HCT116 (cell line): ENCODE measurements around the gene STARD5. TPM values are rescaled to one million over a fixed set of nuclear protein-coding genes. Genes with fewer than 3 reads are reported as not detected.

Experiments used
- ATAC-seq: fragments of 200-7000 bp; cut with Tn5 transposase; 2 replicates; pipeline ENCODE4 v1.9.1; 2020; ENCODE audit warnings: mild to moderate bottlenecking, moderate library complexity
- BruUV-seq: library from RNA; stranded (reverse); fragments of 400-500 nt; replicated peaks from 2 replicates; lab custom pipeline; 2021; lab: Mats Ljungman, UMichigan
- CTCF ChIA-PET: fragments of 300-600 bp; sonication (Branson Sonifier 250); formaldehyde crosslinking; loops from one replicate; lab custom pipeline; 2021; ENCODE audit warnings: antibody characterized with exemption; lab: Charles Lee
- POLR2A ChIA-PET: fragments of 300-600, 350-600 bp; sonication (Branson Sonifier 250); formaldehyde crosslinking; loops from one replicate; lab custom pipeline; 2021; ENCODE audit warnings: antibody characterized with exemption; lab: Charles Lee
- RAD21 ChIA-PET, 2 experiments: fragments of 300-600 bp; sonication (Branson Sonifier 250); formaldehyde crosslinking; loops; one replicate each; lab custom pipeline; 2023; ENCODE audit warnings: low total read pairs in 2 of 2; ENCODE audit not compliant: uncharacterized antibody in 2 of 2, unreplicated experiment in 2 of 2, low non-redundant PET in 1 of 2; lab: Charles Lee
- DNase-seq: peaks from one replicate; pipeline ENCODE4 v3.0.0-alpha.2; 2010; ENCODE audit warnings: low read depth, low spot score
- H2AFZ ChIP-seq: fragments of 200-600 bp; shearing (Covaris generic), sonication (generic); 2 replicates; pipeline ENCODE4 v1.6.1; 2017; ENCODE audit warnings: low read depth, mixed run types, mixed read lengths, antibody characterized with exemption, low read length; ENCODE audit not compliant: poor library complexity, severe bottlenecking
- H3K27ac ChIP-seq: 2 replicates; pipeline ENCODE4 v1.5.1; 2012; ENCODE audit warnings: low read depth, low read length
- H3K27me3 ChIP-seq: fragments of 200-600 bp; sonication (generic); 2 replicates; pipeline ENCODE4 v1.6.1; 2016; ENCODE audit warnings: mixed run types, low read length, mixed read lengths; ENCODE audit not compliant: insufficient read depth
- H3K36me3 ChIP-seq, 2 experiments: fragments of 200-500 bp in 1 of 2; fragments of 200-600 bp in 1 of 2; sonication (Bioruptor generic) in 1 of 2; sonication (generic) in 1 of 2; 2 replicates each; pipeline versions ENCODE4 v1.5.1 to v1.6.1; 2014 to 2016; ENCODE audit warnings: low read length in 2 of 2, inconsistent platforms in 1 of 2, mixed read lengths in 1 of 2, mixed run types in 1 of 2; ENCODE audit not compliant: insufficient read depth in 2 of 2, control insufficient read depth in 1 of 2
- H3K4me1 ChIP-seq, 2 experiments: fragments of 200-600 bp in 1 of 2; sonication (generic) in 1 of 2; 2 replicates each; pipeline versions ENCODE4 v1.5.1 to v1.6.1; 2012 to 2017; ENCODE audit warnings: low read length in 2 of 2, inconsistent platforms in 1 of 2, mild to moderate bottlenecking in 1 of 2, mixed read lengths in 1 of 2, mixed run types in 1 of 2, moderate library complexity in 1 of 2; ENCODE audit not compliant: insufficient read depth in 2 of 2, control insufficient read depth in 1 of 2
- H3K4me2 ChIP-seq: fragments of 200-600 bp; sonication (generic); 2 replicates; pipeline ENCODE4 v1.6.1; 2017; ENCODE audit warnings: mixed run types, low read length, mixed read lengths
- H3K4me3 ChIP-seq, 2 experiments: fragments of 200-600 bp in 1 of 2; sonication (generic) in 1 of 2; replicated peaks in 1 of 2; 2 replicates each; pipeline ENCODE4 v1.5.1; 2011 to 2016; ENCODE audit warnings: low read length in 2 of 2, control low read depth in 1 of 2, low read depth in 1 of 2, mild to moderate bottlenecking in 1 of 2, mixed read lengths in 1 of 2, mixed run types in 1 of 2
- H3K79me2 ChIP-seq: fragments of 200-600 bp; sonication (generic); 2 replicates; pipeline ENCODE4 v1.6.1; 2017; ENCODE audit warnings: mild to moderate bottlenecking, mixed run types, low read length, moderate library complexity, mixed read lengths; ENCODE audit not compliant: insufficient read depth
- H3K9ac ChIP-seq: fragments of 200-600 bp; sonication (generic); 2 replicates; pipeline ENCODE4 v1.6.1; 2016; ENCODE audit warnings: low read length, mixed read lengths
- H3K9me2 ChIP-seq: fragments of 200-600 bp; sonication (generic), shearing (Covaris generic); 2 replicates; pipeline ENCODE4 v1.6.1; 2017; ENCODE audit warnings: mixed run types, mild to moderate bottlenecking, moderate library complexity; ENCODE audit not compliant: insufficient read depth
- H3K9me3 ChIP-seq, 2 experiments: fragments of 200-500 bp in 1 of 2; fragments of 200-600 bp in 1 of 2; sonication (Bioruptor generic) in 1 of 2; sonication (generic) in 1 of 2; 2 replicates each; pipeline ENCODE4 v1.6.1; 2014 to 2017; ENCODE audit warnings: low read length in 2 of 2, mixed read lengths in 2 of 2, inconsistent platforms in 1 of 2, low read depth in 1 of 2, mild to moderate bottlenecking in 1 of 2, mixed run types in 1 of 2, moderate library complexity in 1 of 2; ENCODE audit not compliant: control insufficient read depth in 1 of 2, insufficient read depth in 1 of 2
- H4K20me1 ChIP-seq: fragments of 200-600 bp; sonication (generic), shearing (Covaris generic); 2 replicates; pipeline ENCODE4 v1.6.1; 2017; ENCODE audit warnings: mixed run types, mild to moderate bottlenecking, moderate library complexity; ENCODE audit not compliant: insufficient read depth
- CBX3 ChIP-seq: IDR thresholded peaks from 2 replicates; pipeline ENCODE4 v1.6.1; 2012; ENCODE audit warnings: low read depth
- CEBPB ChIP-seq: IDR thresholded peaks from 2 replicates; pipeline ENCODE4 v1.6.1; 2012; ENCODE audit warnings: low read depth
- EGR1 ChIP-seq: IDR thresholded peaks from 2 replicates; pipeline ENCODE4 v1.6.1; 2012; ENCODE audit warnings: low read depth
- EZH2 ChIP-seq: fragments of 200-600 bp; sonication (generic); IDR thresholded peaks from 2 replicates; pipeline ENCODE4 v1.6.1; 2017; ENCODE audit warnings: antibody characterized with exemption, mixed run types
- FOSL1 ChIP-seq: IDR thresholded peaks from 2 replicates; pipeline ENCODE4 v1.6.1; 2012; ENCODE audit warnings: low read depth
- JUND ChIP-seq: IDR thresholded peaks from 2 replicates; pipeline ENCODE4 v1.6.1; 2012
- POLR2A ChIP-seq: IDR thresholded peaks from 2 replicates; pipeline ENCODE4 v1.7.0; 2011; ENCODE audit warnings: borderline replicate concordance; ENCODE audit not compliant: insufficient read depth, insufficient read length; ENCODE audit errors: extremely low read depth
- POLR2AphosphoS5 ChIP-seq: IDR thresholded peaks from 2 replicates; pipeline ENCODE4 v1.6.1; 2011; ENCODE audit warnings: mild to moderate bottlenecking, low read depth, low read length, moderate library complexity
- RAD21 ChIP-seq: IDR thresholded peaks from 2 replicates; pipeline ENCODE4 v1.6.1; 2012; ENCODE audit warnings: low read depth, mild to moderate bottlenecking
- SP1 ChIP-seq: IDR thresholded peaks from 2 replicates; pipeline ENCODE4 v1.6.1; 2012; ENCODE audit warnings: low read depth
- SRF ChIP-seq: IDR thresholded peaks from 2 replicates; pipeline ENCODE4 v1.6.1; 2012; ENCODE audit warnings: low read depth
- TCF7L2 ChIP-seq: IDR thresholded peaks from 2 replicates; pipeline ENCODE4 v1.7.0; 2011; ENCODE audit warnings: borderline replicate concordance, inconsistent platforms; ENCODE audit not compliant: insufficient read depth, insufficient read length; ENCODE audit errors: extremely low read depth
- YY1 ChIP-seq: IDR thresholded peaks from 2 replicates; pipeline ENCODE4 v1.6.1; 2011; ENCODE audit warnings: low read length, low read depth, moderate library complexity, mild to moderate bottlenecking; ENCODE audit not compliant: insufficient replicate concordance; ENCODE audit errors: extremely low read depth
- ZFX ChIP-seq: fragments of 450-650 bp; IDR thresholded peaks from 2 replicates; pipeline ENCODE4 v1.6.1; 2017
- ZNF274 ChIP-seq: fragments of 200-500 bp; sonication (Bioruptor generic); IDR thresholded peaks from 2 replicates; pipeline ENCODE4 v1.6.1; 2014; ENCODE audit warnings: mild to moderate bottlenecking, low read depth, low read length, inconsistent platforms
- intact Hi-C: fragments of 100-400 bp; cut with micrococcal nuclease; formaldehyde crosslinking; loops from 2 replicates; pipeline ENCODE4 v1.10.0; 2022
- total RNA-seq: library from RNA; stranded (reverse); gene quantifications from one replicate; pipeline ENCODE4 v1.2.1, GENCODE V29; 2021; ENCODE audit not compliant: unreplicated experiment
- TF ChIP-seq, protein P1 (sequence below): IDR thresholded peaks from 2 replicates; pipeline ENCODE4 v1.6.1; 2012
- TF ChIP-seq, protein P2 (sequence below): IDR thresholded peaks from 2 replicates; pipeline ENCODE4 v1.6.1; 2012; ENCODE audit warnings: low read depth
- TF ChIP-seq, protein P3 (sequence below): IDR thresholded peaks from 2 replicates; pipeline ENCODE4 v1.6.1; 2012

Gene STARD5
- total RNA-seq, 1 experiment from 2014 or later, result 4.0 TPM

DNA sequence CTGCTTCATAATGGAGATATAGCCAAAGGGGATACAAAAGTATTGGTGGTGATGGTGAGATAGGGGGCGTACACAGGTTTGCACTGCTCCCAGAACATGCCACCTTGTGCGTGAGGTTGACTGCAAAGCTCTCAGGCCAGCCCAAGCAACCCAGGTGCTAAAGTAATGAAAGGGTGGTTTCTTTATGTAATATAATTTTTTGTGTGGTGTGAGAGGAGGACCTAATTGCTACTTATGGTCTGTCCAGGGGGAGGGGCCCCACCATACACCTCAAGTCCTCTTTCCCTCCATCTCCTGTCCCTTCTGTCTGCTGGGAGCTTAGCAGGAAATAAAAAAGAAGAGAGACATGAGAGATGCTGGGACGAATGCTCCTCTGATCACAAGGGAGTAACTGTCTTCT, 53.8 kb downstream of the STARD5 start:
- Histone ChIP-seq H2AFZ (no peak overlapping the region), H3K27ac (no peak overlapping the region), H3K9ac (no peak overlapping the region), H3K79me2 (no peaks in the 10 kb centered on the region), H3K9me3 (no peaks in the 10 kb centered on the region), H3K4me3 (no peak overlapping the region), H4K20me1 (no peaks in the 10 kb centered on the region), H3K4me1 (peaks cover 7 to 13% of the 10 kb centered on the region in 2 experiments), H3K27me3 (no peaks in the 10 kb centered on the region), H3K4me2 (no peak overlapping the region), H3K36me3 (no peaks in the 10 kb centered on the region), H3K9me2 (no peaks in the 10 kb centered on the region)
- no TSS peak for BruUV-seq
- ChIA-PET CTCF (no interaction called here), RAD21 (no interaction called here), POLR2A (no interaction called here)
- ATAC-seq (no peak), DNase-seq (no peak)
- intact Hi-C loops, result no loop called here
- TF ChIP-seq RAD21 (no peak), ZFX (no peak), ZNF274 (no peak), EZH2 (no peak), JUND (no peak), CEBPB (no peak), CBX3 (no peak), FOSL1 (no peak), EGR1 (no peak), POLR2A (no peak)
- TF ChIP-seq, protein P1, sequence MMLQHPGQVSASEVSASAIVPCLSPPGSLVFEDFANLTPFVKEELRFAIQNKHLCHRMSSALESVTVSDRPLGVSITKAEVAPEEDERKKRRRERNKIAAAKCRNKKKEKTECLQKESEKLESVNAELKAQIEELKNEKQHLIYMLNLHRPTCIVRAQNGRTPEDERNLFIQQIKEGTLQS, result no peak
- TF ChIP-seq, all 23 proteins: peak for 0

DNA sequence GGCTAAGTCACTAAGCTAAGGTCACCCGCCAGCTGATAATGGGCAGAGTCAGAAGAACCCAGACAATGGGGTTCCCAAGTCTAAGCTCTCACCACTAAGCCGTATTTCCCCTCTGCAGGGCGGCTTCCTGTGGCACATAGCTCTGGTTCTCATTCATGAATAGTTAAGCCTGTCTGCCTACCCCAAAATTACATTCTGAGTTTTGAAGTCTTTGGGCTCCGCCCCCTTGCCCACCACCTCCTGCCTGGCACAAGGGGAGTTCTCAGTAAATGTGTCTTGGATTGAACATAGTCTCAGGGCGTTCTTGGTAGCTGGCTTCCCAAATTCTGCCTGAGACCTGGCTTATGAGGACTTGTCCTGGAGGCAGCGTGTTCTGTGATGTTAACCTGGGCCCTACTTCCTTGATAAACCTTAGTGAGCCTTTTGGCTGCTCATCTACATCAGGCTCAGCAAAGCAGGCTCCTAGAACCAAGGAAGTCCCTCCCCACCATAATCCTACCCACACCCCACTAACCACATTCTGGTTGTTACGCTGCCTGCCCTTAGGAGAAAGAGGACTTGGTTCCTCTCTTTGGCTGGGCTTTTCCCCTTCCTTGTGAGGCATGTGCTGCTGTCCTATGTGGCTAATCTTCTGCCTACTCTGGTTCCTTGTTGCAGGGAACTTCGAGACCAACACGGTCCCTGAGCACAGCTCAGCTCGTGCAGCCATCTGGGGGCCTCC, 54.9 kb downstream of the STARD5 start:
- H4K20me1 ChIP-seq, result no peaks in the 10 kb centered on the region
- H3K27me3 ChIP-seq, result no peaks in the 10 kb centered on the region
- H2AFZ ChIP-seq, result no peak overlapping the region
- ChIA-PET POLR2A (no interaction called here), CTCF (interaction anchor here (1.0 to 1.4 kb wide), 2 partner anchors 10 to 291 kb away, joined by 3 read pairs; no protein-coding TSS in a partner anchor), RAD21 (no interaction called here)
- no peaks in the 10 kb centered on the region for H3K9me3 ChIP-seq
- intact Hi-C loops, result loop anchor here (5.0 to 10.0 kb wide), 4 partner anchors 272 to 812 kb away; partner anchors contain the start of gene CEMIP
- H3K4me2 ChIP-seq, result no peak overlapping the region
- peaks cover 5 to 10% of the 10 kb centered on the region in 2 experiments for H3K4me1 ChIP-seq
- ATAC-seq (no peak), DNase-seq (no peak)
- H3K79me2 ChIP-seq, result no peaks in the 10 kb centered on the region
- no peak overlapping the region for H3K4me3 ChIP-seq
- no peaks in the 10 kb centered on the region for H3K36me3 ChIP-seq
- no peak overlapping the region for H3K9ac ChIP-seq
- BruUV-seq, result no TSS peak
- H3K9me2 ChIP-seq, result no peaks in the 10 kb centered on the region
- no peak overlapping the region for H3K27ac ChIP-seq
- TF ChIP-seq CEBPB (no peak), RAD21 (no peak), TCF7L2 (no peak), POLR2AphosphoS5 (no peak), JUND (no peak), SP1 (no peak), EGR1 (no peak), ZFX (no peak), YY1 (no peak), SRF (no peak)
- TF ChIP-seq, protein P2, sequence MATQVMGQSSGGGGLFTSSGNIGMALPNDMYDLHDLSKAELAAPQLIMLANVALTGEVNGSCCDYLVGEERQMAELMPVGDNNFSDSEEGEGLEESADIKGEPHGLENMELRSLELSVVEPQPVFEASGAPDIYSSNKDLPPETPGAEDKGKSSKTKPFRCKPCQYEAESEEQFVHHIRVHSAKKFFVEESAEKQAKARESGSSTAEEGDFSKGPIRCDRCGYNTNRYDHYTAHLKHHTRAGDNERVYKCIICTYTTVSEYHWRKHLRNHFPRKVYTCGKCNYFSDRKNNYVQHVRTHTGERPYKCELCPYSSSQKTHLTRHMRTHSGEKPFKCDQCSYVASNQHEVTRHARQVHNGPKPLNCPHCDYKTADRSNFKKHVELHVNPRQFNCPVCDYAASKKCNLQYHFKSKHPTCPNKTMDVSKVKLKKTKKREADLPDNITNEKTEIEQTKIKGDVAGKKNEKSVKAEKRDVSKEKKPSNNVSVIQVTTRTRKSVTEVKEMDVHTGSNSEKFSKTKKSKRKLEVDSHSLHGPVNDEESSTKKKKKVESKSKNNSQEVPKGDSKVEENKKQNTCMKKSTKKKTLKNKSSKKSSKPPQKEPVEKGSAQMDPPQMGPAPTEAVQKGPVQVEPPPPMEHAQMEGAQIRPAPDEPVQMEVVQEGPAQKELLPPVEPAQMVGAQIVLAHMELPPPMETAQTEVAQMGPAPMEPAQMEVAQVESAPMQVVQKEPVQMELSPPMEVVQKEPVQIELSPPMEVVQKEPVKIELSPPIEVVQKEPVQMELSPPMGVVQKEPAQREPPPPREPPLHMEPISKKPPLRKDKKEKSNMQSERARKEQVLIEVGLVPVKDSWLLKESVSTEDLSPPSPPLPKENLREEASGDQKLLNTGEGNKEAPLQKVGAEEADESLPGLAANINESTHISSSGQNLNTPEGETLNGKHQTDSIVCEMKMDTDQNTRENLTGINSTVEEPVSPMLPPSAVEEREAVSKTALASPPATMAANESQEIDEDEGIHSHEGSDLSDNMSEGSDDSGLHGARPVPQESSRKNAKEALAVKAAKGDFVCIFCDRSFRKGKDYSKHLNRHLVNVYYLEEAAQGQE, result no peak
- TF ChIP-seq, protein P3, sequence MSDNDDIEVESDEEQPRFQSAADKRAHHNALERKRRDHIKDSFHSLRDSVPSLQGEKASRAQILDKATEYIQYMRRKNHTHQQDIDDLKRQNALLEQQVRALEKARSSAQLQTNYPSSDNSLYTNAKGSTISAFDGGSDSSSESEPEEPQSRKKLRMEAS, result no peak
